ENCODE data around the gene IL9. TPM values are rescaled to one million over a fixed set of nuclear protein-coding genes. Genes with fewer than 3 reads are reported as not detected.

IL9 gene
- total and polyA plus RNA-seq, 10 of the 15 experiments (the other 5 are each of a cell fraction or from before 2014, with no cell fraction given): not detected

- Histone ChIP-seq H3K9ac (ENCODE audit: control insufficient read depth, insufficient read depth, low read length) (no peak overlapping the region), H4K20me1 (ENCODE audit: control insufficient read depth, insufficient read depth) (no peaks in the 10 kb centered on the region), H3K4me3 (no peak overlapping the region), H3K9me3 (replicated peaks; ENCODE audit: control insufficient read depth, insufficient read depth, low read length) (no peaks in the 10 kb centered on the region), H3K79me2 (ENCODE audit: control insufficient read depth, insufficient read depth, low read length) (no peaks in the 10 kb centered on the region), H3K27me3 (replicated peaks in 1 of 2; ENCODE audit: control insufficient read depth in 2 of 2, insufficient read depth in 2 of 2, low read length in 1 of 2) (no peaks in the 10 kb centered on the region), H2AFZ (ENCODE audit: control insufficient read depth, low read depth, low read length) (no peak overlapping the region), H3K27ac (ENCODE audit: control insufficient read depth, insufficient read depth) (no peak overlapping the region), H3K4me1 (ENCODE audit: control insufficient read depth, insufficient read depth, low read length) (no peaks in the 10 kb centered on the region), H3K4me2 (ENCODE audit: control insufficient read depth, insufficient read depth) (no peak overlapping the region), H3K36me3 (ENCODE audit: control insufficient read depth in 2 of 2, insufficient read depth in 2 of 2, low read length in 1 of 2) (no peaks in the 10 kb centered on the region)
- ChIA-PET POLR2A (no interaction called here), SMC1A (ENCODE audit: uncharacterized antibody, unreplicated experiment) (no interaction called here), CTCF (no interaction called here), RAD21 (ENCODE audit: unreplicated experiment) (no interaction called here)
- intact Hi-C loops (cut with micrococcal nuclease; ENCODE audit: unreplicated experiment): no loop called here
- BruUV-seq (replicated peaks): no TSS peak
- ATAC-seq (peak; percentile 40; the same call in 2 of the 3 replicates), FAIRE-seq (no peak), DNase-seq (ENCODE audit: low read depth, low spot score) (no peak)
- in situ Hi-C loops (cut with MboI): no loop called here
- WGBS (ENCODE audit: insufficient coverage, insufficient replicate concordance, low lambda C conversion rate, missing lambda C conversion rate): 12% methylated on average over 4 of the region's 4 CpGs
- TF ChIP-seq TARDBP (IDR thresholded peaks at IDR 0.05; ENCODE audit: borderline replicate concordance) (no peak), KLF5 (IDR thresholded peaks at IDR 0.05; ENCODE audit: partially characterized antibody) (no peak), CTCF (IDR thresholded peaks at IDR 0.05 in 2 of 3, conservative IDR thresholded peaks at IDR 0.05 in 1 of 3; ENCODE audit: control insufficient read depth in 2 of 3, extremely low read depth in 1 of 3, insufficient read depth in 1 of 3, low read depth in 3 of 3, low read length in 3 of 3) (peak; percentile 38 to 44 (median 40); a peak in 4 of 6 replicates), JUNB (IDR thresholded peaks at IDR 0.05) (no peak)
Observed at GRCh38 chr5:135883441-135883840, 12.2 kb downstream of the IL9 start.

- Histone ChIP-seq H3K27me3 (replicated peaks in 1 of 2; ENCODE audit: control insufficient read depth in 2 of 2, insufficient read depth in 2 of 2, low read length in 1 of 2) (no peaks in the 10 kb centered on the region), H3K4me1 (ENCODE audit: control insufficient read depth, insufficient read depth, low read length) (no peaks in the 10 kb centered on the region), H2AFZ (ENCODE audit: control insufficient read depth, low read depth, low read length) (no peak overlapping the region), H3K4me2 (ENCODE audit: control insufficient read depth, insufficient read depth) (no peak overlapping the region), H3K4me3 (no peak overlapping the region), H3K9ac (ENCODE audit: control insufficient read depth, insufficient read depth, low read length) (no peak overlapping the region), H4K20me1 (ENCODE audit: control insufficient read depth, insufficient read depth) (no peaks in the 10 kb centered on the region), H3K9me3 (replicated peaks; ENCODE audit: control insufficient read depth, insufficient read depth, low read length) (no peaks in the 10 kb centered on the region), H3K79me2 (ENCODE audit: control insufficient read depth, insufficient read depth, low read length) (no peaks in the 10 kb centered on the region), H3K27ac (ENCODE audit: control insufficient read depth, insufficient read depth) (no peak overlapping the region), H3K36me3 (ENCODE audit: control insufficient read depth in 2 of 2, insufficient read depth in 2 of 2, low read length in 1 of 2) (no peaks in the 10 kb centered on the region)
- no peak for FAIRE-seq
- WGBS (ENCODE audit: insufficient coverage, insufficient replicate concordance, low lambda C conversion rate, missing lambda C conversion rate): 54% methylated on average over 3 of the region's 3 CpGs
- CTCF ChIA-PET: no interaction called here
- BruUV-seq (replicated peaks): no TSS peak
- SMC1A ChIA-PET (ENCODE audit: uncharacterized antibody, unreplicated experiment): no interaction called here
- POLR2A ChIA-PET: no interaction called here
- no peak for DNase-seq (ENCODE audit: low read depth, low spot score)
- no peak for ATAC-seq
- RAD21 ChIA-PET (ENCODE audit: unreplicated experiment): no interaction called here
- in situ Hi-C loops (cut with MboI) (no loop called here), intact Hi-C loops (cut with micrococcal nuclease; ENCODE audit: unreplicated experiment) (no loop called here)
- TF ChIP-seq MEF2A (IDR thresholded peaks at IDR 0.05; ENCODE audit: insufficient read depth, low read depth, low read length) (no peak), SMARCA5 (IDR thresholded peaks at IDR 0.05) (no peak), POLR2AphosphoS5 (IDR thresholded peaks at IDR 0.05; ENCODE audit: low read length) (no peak), CEBPB (IDR thresholded peaks at IDR 0.05; ENCODE audit: borderline replicate concordance in 1 of 2, low read depth in 2 of 2, low read length in 2 of 2) (no peak), SKIL (IDR thresholded peaks at IDR 0.05; ENCODE audit: low read depth, poor library complexity, severe bottlenecking) (no peak), HDAC2 (IDR thresholded peaks at IDR 0.05) (no peak)
Observed at GRCh38 chr5:135883026-135883425, 12.6 kb downstream of the IL9 start.
